ENCODE data around the gene GLRA1. TPM values are rescaled to one million over a fixed set of nuclear protein-coding genes. Genes with fewer than 3 reads are reported as not detected.
"Not testable (repeated sequence)": the region's sequence is repeated elsewhere in the genome, so short reads cannot be mapped to it uniquely, and the experiment has no call there.

The GLRA1 gene
- polyA plus RNA-seq, 1 donor = 0.13 TPM

GRCh38 chr5:151885138-151885908, 39.3 kb downstream of the GLRA1 start:
- no peak for DNase-seq

GRCh38 chr5:151881621-151882225, 42.9 kb downstream of the GLRA1 start:
- no peak for DNase-seq

GRCh38 chr5:151880324-151880723, 44.3 kb downstream of the GLRA1 start:
- DNase-seq = no peak

- no peak for DNase-seq
Measured at GRCh38 chr5:151873701-151874100, 51.0 kb downstream of the GLRA1 start.

GRCh38 chr5:151872701-151873100, 52.0 kb downstream of the GLRA1 start:
- DNase-seq = no peak

GRCh38 chr5:151870820-151871219, 53.8 kb downstream of the GLRA1 start:
- no peak for DNase-seq

GRCh38 chr5:151870271-151870670, 54.4 kb downstream of the GLRA1 start:
- no peak for DNase-seq

GRCh38 chr5:151869843-151870242, 54.8 kb downstream of the GLRA1 start:
- DNase-seq = no peak

- DNase-seq = no peak
Measured at GRCh38 chr5:151868451-151868850, 56.2 kb downstream of the GLRA1 start.

- DNase-seq = no peak
Measured at GRCh38 chr5:151864061-151864748, 60.4 kb downstream of the GLRA1 start.

- DNase-seq = no peak
Measured at GRCh38 chr5:151863566-151863965, 61.1 kb downstream of the GLRA1 start.

- DNase-seq = no peak
Measured at GRCh38 chr5:151862811-151863472, 61.7 kb downstream of the GLRA1 start.

GRCh38 chr5:151860867-151861266, 63.8 kb downstream of the GLRA1 start:
- not testable (repeated sequence) for DNase-seq

GRCh38 chr5:151856861-151857260, 67.8 kb downstream of the GLRA1 start:
- DNase-seq = no peak

GRCh38 chr5:151855701-151856100, 69.0 kb downstream of the GLRA1 start:
- DNase-seq = no peak

GRCh38 chr5:151847871-151848270, 76.8 kb downstream of the GLRA1 start:
- DNase-seq = no peak

- DNase-seq = no peak
Measured at GRCh38 chr5:151846765-151847164, 77.9 kb downstream of the GLRA1 start.

GRCh38 chr5:151832843-151833242, 91.8 kb downstream of the GLRA1 start:
- DNase-seq = not testable (repeated sequence)

- no peak for DNase-seq
Measured at GRCh38 chr5:151829370-151829769, 95.3 kb downstream of the GLRA1 start.

GRCh38 chr5:151825445-151825844, 99.2 kb downstream of the GLRA1 start:
- DNase-seq = peak; percentile 47

GRCh38 chr5:151822141-151822540, 102.5 kb downstream of the GLRA1 start:
- DNase-seq = no peak

GRCh38 chr5:151820903-151821302, 103.7 kb downstream of the GLRA1 start:
- no peak for DNase-seq

- no peak for DNase-seq
Measured at GRCh38 chr5:151820271-151820670, 104.4 kb downstream of the GLRA1 start.

Measured in left kidney (tissue), 2 donors.